HepG2 (cell line): ENCODE results near the gene ALB. TPM values are rescaled to one million over a fixed set of nuclear protein-coding genes. Genes with fewer than 3 reads are reported as not detected.

ENCODE experiments used
- BRCA1 ChIP-seq: sonication (generic); formaldehyde crosslinking; IDR thresholded peaks from 2 replicates; pipeline ENCODE4 v1.4.0; 2020; ENCODE audit warnings: missing genetic modification reagents
- FOXA3 ChIP-seq: IDR thresholded peaks from 2 replicates; pipeline ENCODE4 v1.6.1; 2016; ENCODE audit warnings: missing genetic modification reagents, missing compliant biosample characterization
- GATAD2A ChIP-seq: IDR thresholded peaks from 2 replicates; pipeline ENCODE4 v1.6.1; 2016
- GTF3A ChIP-seq: sonication (generic); formaldehyde crosslinking; conservative IDR thresholded peaks from 2 replicates; pipeline ENCODE4 v1.4.0; 2020; ENCODE audit warnings: mild to moderate bottlenecking, missing genetic modification reagents
- NCOA1 ChIP-seq: sonication (generic); formaldehyde crosslinking; IDR thresholded peaks from 2 replicates; pipeline ENCODE4 v1.9.0; 2021; ENCODE audit warnings: missing genetic modification reagents
- NCOA2 ChIP-seq: sonication (generic); formaldehyde crosslinking; IDR thresholded peaks from 2 replicates; pipeline ENCODE4 v1.8.0; 2022; ENCODE audit warnings: inconsistent platforms
- PPARG ChIP-seq: conservative IDR thresholded peaks from 2 replicates; pipeline ENCODE4 v1.6.1; 2016; ENCODE audit warnings: missing biosample characterization, missing genetic modification reagents
- ZBTB3 ChIP-seq: sonication (generic); formaldehyde crosslinking; IDR thresholded peaks from 2 replicates; pipeline ENCODE4 v1.4.0; 2020; ENCODE audit warnings: low read depth, mild to moderate bottlenecking, moderate library complexity, missing genetic modification reagents, borderline replicate concordance
- ZBTB42 ChIP-seq: sonication (generic); formaldehyde crosslinking; IDR thresholded peaks from 2 replicates; pipeline ENCODE4 v1.5.0; 2020; ENCODE audit warnings: mild to moderate bottlenecking, missing genetic modification reagents
- ZNF367 ChIP-seq: sonication (generic); formaldehyde crosslinking; IDR thresholded peaks from 2 replicates; pipeline ENCODE4 v1.4.0; 2020; ENCODE audit warnings: missing genetic modification reagents, borderline replicate concordance
- ZNF407 ChIP-seq: sonication (generic); formaldehyde crosslinking; IDR thresholded peaks from one replicate; pipeline ENCODE4 v1.5.1; 2020; ENCODE audit warnings: mild to moderate bottlenecking, missing genetic modification reagents; ENCODE audit errors: not compliant biosample characterization
- ZNF414 ChIP-seq: sonication (generic); formaldehyde crosslinking; IDR thresholded peaks from 2 replicates; pipeline ENCODE4 v1.5.0; 2020; ENCODE audit warnings: missing genetic modification reagents
- ZNF609 ChIP-seq: sonication (generic); formaldehyde crosslinking; IDR thresholded peaks from 2 replicates; pipeline ENCODE4 v1.4.0; 2020; ENCODE audit warnings: mild to moderate bottlenecking, missing genetic modification reagents, borderline replicate concordance
- ZNF740 ChIP-seq: sonication (generic); formaldehyde crosslinking; IDR thresholded peaks from 2 replicates; pipeline ENCODE4 v1.4.0; 2020; ENCODE audit warnings: missing genetic modification reagents
- ZNF891 ChIP-seq: sonication (generic); formaldehyde crosslinking; IDR thresholded peaks from 2 replicates; pipeline ENCODE4 v1.5.0; 2020; ENCODE audit warnings: mild to moderate bottlenecking, missing genetic modification reagents
- polyA plus RNA-seq, 8 experiments: library from polyadenylated mRNA; depleted of rRNA in 3 of 8; stranded (reverse) in 7 of 8; unstranded in 1 of 8; fragments of >200 nt; fragmentation: Illumina TruSeq in 4 of 8; extraction: Trizol in 4 of 8; gene quantifications; 2 replicates each; pipeline versions ENCODE4 v1.2.1 to v1.2.3, GENCODE V29; 2011 to 2016; ENCODE audit warnings: low read depth in 4 of 8, missing spikeins in 1 of 8, mixed read lengths in 1 of 8; ENCODE audit not compliant: insufficient read depth in 1 of 8
- total RNA-seq, 5 experiments: library from RNA; depleted of rRNA; stranded (reverse); fragments of >200 nt; fragmentation: Illumina TruSeq; extraction: Trizol; gene quantifications; 2 replicates each; pipeline ENCODE4 v1.2.3, GENCODE V29; 2016; ENCODE audit warnings: low read depth in 1 of 5

Gene ALB
- total and polyA plus RNA-seq, 2 of the 13 experiments (the other 11 are each of a cell fraction or from before 2014, with no cell fraction given), result 22,259 to 22,625 TPM

- TF ChIP-seq ZNF609 (CRISPR knock-in tag), result no peak
- no peak for TF ChIP-seq ZNF407 (CRISPR knock-in tag)
- no peak for TF ChIP-seq ZNF740
- TF ChIP-seq FOXA3 (CRISPR knock-in tag), result no peak
- no peak for TF ChIP-seq GATAD2A (CRISPR knock-in tag)
- TF ChIP-seq NCOA2 (CRISPR knock-in tag), result no peak
- TF ChIP-seq ZBTB3 (CRISPR knock-in tag), result no peak
- TF ChIP-seq ZBTB42 (CRISPR knock-in tag), result no peak
- TF ChIP-seq PPARG (CRISPR knock-in tag), result no peak
- TF ChIP-seq ZNF414, result no peak
- TF ChIP-seq ZNF367, result no peak
- TF ChIP-seq NCOA1 (CRISPR knock-in tag), result no peak
- TF ChIP-seq GTF3A, result no peak
- TF ChIP-seq ZNF891 (CRISPR knock-in tag), result no peak
- no peak for TF ChIP-seq BRCA1 (CRISPR knock-in tag)
Observed at GRCh38 chr4:73392936-73393335, 11.2 kb upstream of the ALB start (continued).
